HG02981 (cell line): ENCODE measurements around the gene VWC2.

Source experiments
- ATAC-seq: cut with Tn5 transposase; IDR thresholded peaks from one replicate; pipeline ENCODE4 v1.9.1; 2021; ENCODE audit warnings: mild to moderate bottlenecking, moderate library complexity; ENCODE audit not compliant: unreplicated experiment

The VWC2 gene

DNA sequence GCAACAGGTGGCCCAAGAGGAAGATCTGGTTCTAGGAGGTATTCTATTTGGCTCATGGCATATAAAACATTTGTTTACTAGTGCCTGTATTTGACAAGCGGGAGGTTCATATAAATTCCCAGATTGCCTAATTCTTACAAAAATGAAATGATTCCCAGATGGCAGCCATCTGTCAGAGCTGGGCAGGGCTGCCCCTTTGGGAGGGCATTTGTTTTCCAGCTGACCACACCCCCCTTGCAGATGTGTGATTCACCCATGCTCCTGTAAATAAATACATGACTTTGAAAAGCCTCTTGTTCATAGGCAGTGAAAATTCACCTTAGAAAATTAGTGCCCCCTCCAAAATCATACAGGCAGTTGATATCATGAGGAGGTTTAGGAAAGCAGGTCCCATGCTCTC, 8.6 kb downstream of the VWC2 start:
- no peak for ATAC-seq

DNA sequence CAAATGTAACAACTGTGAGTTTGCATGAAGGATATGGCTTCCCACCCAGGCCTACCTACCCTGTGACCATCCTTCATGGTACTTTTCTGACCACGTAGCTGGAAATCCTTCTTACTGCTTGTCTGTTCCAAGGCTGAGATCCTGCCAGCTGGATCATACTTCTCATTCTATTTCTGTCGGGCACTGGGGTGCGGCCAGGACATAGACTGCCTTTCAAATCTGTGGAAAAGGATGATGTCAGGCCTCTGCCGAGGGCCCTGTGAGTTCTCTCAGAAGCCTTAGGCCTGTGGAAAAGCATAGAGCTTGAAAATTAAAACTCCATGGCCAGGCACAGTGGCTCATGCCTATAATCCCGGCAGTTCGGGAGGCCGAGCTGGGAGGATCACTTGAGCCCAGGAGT, 10.0 kb downstream of the VWC2 start:
- no peak for ATAC-seq

GRCh38 chr7:49787980-49788379, 14.5 kb downstream of the VWC2 start:
- no peak for ATAC-seq

DNA sequence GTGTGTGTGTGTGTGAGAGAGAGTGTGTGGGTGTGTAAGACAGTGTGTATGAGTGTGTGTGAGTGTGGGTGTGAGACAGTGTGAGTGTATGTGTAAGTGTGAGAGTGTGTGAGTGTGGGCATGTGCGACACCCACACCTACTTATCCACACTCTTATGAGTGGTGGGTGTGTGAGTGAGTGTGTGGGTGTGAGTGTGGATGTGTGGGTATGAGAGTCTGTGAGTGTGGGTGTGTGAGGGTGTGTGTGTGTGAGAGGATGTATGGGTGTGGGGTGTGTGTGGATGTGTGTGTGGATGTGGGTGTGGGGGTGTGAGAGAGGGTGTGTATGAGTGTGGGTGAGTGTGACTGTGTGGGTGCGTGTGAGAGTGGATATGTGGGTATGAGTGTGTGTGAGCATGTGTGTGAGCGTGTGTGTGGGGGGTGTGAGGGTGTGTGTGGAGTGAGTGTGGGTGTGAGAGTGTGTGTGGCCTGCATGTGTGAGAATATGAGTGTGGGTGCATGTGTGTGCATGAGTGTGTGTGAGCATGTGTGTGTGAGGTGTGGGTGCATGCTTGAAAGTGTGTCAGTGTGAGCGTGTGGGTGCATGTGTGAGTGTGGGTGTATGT, 15.1 kb downstream of the VWC2 start:
- ATAC-seq = no peak

DNA sequence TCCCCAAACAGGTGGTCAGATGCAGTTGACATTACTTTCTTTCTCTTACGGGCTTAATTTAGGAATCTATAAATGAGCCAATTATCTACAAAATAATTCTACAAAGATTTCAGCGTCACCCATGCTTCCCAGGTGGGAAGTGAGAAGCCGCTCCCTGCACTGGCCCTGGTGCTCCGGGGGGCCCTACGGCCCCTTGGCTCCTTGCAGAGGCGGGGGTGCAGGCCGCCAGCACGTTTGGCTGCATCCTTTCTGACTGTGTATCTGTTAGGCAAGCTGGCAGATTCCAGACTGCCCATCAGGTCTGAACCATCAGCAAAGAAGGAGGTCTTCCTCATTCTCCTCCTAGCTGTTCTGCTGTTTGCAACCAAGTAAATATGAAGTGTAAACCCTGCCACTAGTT, 16.3 kb downstream of the VWC2 start:
- no peak for ATAC-seq

- no peak for ATAC-seq
These were observed 16.8 kb downstream of the VWC2 start for GRCh38 chr7:49790209-49790608.

- ATAC-seq = peak; percentile 78
These were observed 17.8 kb downstream of the VWC2 start for GRCh38 chr7:49791088-49791741.

GRCh38 chr7:49797987-49798660, 24.7 kb downstream of the VWC2 start:
- no peak for ATAC-seq

DNA sequence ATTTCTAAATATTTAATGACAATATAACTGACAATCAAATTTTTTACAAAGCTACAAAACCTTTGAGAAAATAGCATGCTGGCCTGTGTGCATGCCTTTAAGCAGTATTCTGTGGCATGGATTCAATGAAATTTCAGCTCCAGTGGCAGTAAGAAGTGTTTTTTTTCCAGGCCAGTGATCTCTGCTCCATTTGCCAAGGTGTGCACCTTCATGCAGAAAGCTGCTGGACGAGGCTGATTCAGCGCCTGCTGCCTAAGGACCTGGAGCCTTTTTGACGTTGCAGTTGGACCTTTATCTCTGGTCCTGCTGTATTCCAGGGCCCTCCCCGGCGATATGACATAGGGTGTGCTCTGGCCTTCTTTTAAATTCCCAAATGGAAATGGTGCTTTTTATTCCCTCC, 26.6 kb downstream of the VWC2 start:
- no peak for ATAC-seq

DNA sequence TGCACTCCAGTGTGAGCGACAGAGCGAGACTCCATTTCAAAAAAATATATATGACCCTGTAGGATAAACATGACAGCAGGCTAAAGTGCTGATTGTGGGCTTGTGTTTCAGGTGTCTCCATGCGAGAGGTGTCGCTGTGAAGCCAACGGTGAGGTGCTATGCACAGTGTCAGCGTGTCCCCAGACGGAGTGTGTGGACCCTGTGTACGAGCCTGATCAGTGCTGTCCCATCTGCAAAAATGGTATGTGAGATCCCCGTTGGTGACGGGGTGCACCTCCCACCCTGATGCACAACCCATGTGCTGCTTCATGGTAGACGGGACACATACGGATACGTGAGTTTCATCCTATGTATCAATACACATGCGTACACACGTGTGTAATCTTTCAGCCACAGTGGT, 29.2 kb downstream of the VWC2 start:
- ATAC-seq = no peak

DNA sequence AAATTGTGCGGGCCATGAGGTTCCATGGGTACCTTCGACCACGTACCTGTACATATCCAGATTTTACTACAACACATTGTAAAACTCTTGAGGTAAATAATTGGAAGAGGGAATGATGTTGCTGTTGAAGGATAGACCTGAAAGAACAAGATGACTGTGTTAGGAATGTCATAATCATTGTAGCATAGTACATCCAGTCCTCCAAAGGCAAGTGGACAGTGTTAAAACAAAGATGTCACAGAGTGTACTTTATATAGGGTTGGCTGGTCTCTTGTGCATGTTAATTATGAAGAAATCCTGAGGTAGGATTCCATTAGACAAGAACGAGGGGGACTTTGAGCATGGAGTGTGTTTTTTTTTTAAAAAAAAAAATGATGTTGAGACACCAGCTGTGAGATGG, 30.4 kb downstream of the VWC2 start:
- no peak for ATAC-seq

DNA sequence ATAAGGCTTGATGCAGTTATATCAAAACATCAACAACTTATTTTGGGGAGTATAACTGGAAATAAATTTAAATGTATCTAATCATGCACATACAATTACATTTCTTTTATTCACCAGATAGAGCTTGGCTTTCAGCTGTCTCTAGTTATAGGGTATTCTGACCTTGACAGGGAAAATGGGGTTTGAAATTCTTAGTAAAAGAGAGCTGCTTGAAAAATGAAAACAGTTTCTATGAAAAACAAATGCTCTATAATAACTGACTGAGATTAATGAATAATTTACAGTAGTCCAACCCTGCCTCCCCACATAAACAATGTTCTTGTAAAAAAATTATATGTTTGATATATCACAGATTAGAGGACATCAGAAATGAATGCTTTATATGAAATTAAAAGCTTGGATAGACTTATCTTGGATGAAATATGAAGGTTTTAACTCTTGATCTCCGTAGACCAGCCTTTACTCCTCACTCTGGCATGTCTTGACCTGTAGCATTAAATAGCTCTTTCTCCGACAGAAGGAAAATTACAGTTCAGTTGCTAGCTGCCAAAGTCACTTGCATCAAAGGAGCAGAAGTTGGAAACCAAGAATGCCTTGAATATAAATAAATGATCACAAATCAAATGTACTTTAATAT, 32.1 kb downstream of the VWC2 start:
- ATAC-seq = no peak

- peak; percentile 51 for ATAC-seq
These were observed 39.1 kb downstream of the VWC2 start for GRCh38 chr7:49812534-49812933.

- ATAC-seq = no peak
These were observed 43.8 kb downstream of the VWC2 start for GRCh38 chr7:49817279-49817678.

DNA sequence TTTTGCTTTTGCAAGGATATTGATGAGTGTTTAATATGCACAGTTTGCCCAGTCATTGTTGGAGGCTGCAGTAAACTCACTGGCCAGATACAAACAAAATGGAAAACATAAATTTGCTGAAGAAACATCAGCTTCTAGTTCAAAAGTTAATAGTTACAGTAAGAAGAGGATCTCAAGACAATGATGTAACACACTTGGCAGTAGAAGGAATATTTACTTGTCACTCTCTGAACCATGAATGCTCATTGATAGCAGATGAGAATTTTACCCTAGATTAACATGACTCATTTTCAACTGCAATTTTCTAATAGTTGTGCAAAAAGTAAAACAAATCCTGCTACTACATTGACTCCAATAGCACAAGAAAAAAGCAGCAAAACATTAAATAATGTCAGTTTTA, 47.7 kb downstream of the VWC2 start:
- ATAC-seq = no peak

- no peak for ATAC-seq
These were observed 49.4 kb downstream of the VWC2 start for GRCh38 chr7:49822856-49823255.

DNA sequence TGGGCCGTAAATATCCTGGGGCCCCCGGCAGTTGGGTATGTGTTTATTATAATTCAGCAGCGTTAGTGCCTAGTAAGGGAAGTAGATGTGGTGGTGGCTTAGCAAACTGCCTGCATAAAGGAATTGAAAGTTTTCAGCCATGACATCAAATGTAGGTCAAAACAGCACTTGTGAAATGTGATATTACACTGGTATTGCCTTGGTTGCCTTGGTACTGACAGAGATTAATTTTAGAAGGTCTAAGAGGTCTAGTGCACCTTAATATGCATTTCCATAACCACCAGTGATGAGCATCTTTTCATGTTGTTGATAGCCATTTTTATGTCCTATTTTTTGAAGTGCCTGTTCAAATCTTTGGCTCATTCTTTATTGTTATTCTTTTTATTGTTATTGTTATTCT, 50.1 kb downstream of the VWC2 start:
- ATAC-seq = no peak

- ATAC-seq = no peak
These were observed 66.6 kb downstream of the VWC2 start for GRCh38 chr7:49839863-49840645.

- ATAC-seq = no peak
These were observed 67.4 kb downstream of the VWC2 start for GRCh38 chr7:49840751-49841405.

DNA sequence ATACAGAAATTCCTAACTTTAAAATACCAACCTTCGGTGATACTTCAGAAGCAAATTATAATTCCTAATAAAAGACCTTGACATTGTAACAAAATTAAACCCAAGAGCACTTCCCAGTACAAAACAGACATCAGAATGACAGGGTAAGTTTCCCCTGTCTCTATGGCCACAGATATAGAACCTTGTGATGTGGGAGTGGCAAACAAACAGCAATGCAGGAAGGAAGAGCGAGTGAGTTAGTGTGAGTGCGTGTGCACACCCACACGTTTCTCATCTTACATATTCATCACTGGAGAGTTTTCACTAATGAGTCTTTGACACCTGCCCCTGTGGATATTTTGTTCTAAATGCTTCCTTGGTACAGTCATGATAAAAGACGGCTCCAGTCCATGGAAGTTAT, 72.2 kb downstream of the VWC2 start:
- ATAC-seq = no peak
